Measurements from ENCODE around the gene MAPK8IP2. TPM values are rescaled to one million over a fixed set of nuclear protein-coding genes. Genes with fewer than 3 reads are reported as not detected.
A peak's percentile ranks its signal among the peaks of the same experiment; 100 is the strongest.

MAPK8IP2 gene
- total RNA-seq, 1 experiment from 2014 or later: 7.8 TPM

- ChIA-PET CTCF (no interaction called here), POLR2A (ENCODE audit: low non-redundant PET) (interaction anchor here (0.5 kb wide), 1 partner anchor 263 kb away, joined by 3 read pairs; no protein-coding TSS in a partner anchor)
- DNase-seq (ENCODE audit: low spot score): no peak
- Histone ChIP-seq H3K27ac (ENCODE audit: low read depth, low read length, poor library complexity, severe bottlenecking) (no peak overlapping the region), H3K4me3 (ENCODE audit: low read depth, low read length, poor library complexity, severe bottlenecking) (no peak overlapping the region), H3K9me3 (ENCODE audit: low read depth, low read length, poor library complexity, severe bottlenecking) (no peaks in the 10 kb centered on the region), H3K36me3 (ENCODE audit: insufficient read depth, low read length, poor library complexity, severe bottlenecking) (peaks cover 10% of the 10 kb centered on the region), H3K4me1 (ENCODE audit: insufficient read depth, low read length, poor library complexity, severe bottlenecking) (no peaks in the 10 kb centered on the region), H3K27me3 (replicated peaks; ENCODE audit: insufficient read depth, low read depth, low read length, poor library complexity) (no peaks in the 10 kb centered on the region)
- no TSS peak for BruUV-seq (replicated peaks)
- TF ChIP-seq EZH2 (IDR thresholded peaks at IDR 0.05; ENCODE audit: borderline replicate concordance, low read depth, low read length, poor library complexity, severe bottlenecking): no peak
- TF ChIP-seq CTCF (conservative IDR thresholded peaks at IDR 0.05; ENCODE audit: low read depth, low read length): no peak
- intact Hi-C loops (cut with micrococcal nuclease; ENCODE audit: unreplicated experiment): no loop called here
Measured at GRCh38 chr22:50575426-50575941, 25.1 kb upstream of the MAPK8IP2 start.

DNA sequence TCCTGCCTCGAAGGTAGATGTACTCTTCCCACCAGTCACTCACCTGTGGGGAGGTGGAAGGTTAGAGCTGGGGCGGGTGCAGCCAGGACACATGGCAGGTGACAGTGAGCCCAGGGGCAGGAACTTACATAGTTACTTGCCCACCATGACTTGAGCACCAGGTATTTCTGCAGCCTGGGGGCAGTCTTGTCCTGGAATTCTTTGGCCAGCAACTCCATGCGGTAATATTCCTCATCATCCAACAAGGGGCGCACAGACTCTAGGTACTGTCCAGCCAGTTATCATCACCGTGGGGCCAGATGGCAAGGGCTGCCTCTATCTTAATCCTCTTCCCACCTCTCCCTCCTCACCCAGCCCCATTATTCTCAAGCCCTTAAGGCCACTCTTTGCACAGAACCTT lies 24.5 kb upstream of the MAPK8IP2 start:
- DNase-seq (ENCODE audit: low spot score): peak; percentile 44
- H3K36me3 ChIP-seq (ENCODE audit: insufficient read depth, low read length, poor library complexity, severe bottlenecking): peaks cover 4% of the 10 kb centered on the region
- ChIA-PET POLR2A (ENCODE audit: low non-redundant PET) (no interaction called here), CTCF (no interaction called here)
- no peaks in the 10 kb centered on the region for H3K4me1 ChIP-seq (ENCODE audit: insufficient read depth, low read length, poor library complexity, severe bottlenecking)
- no peaks in the 10 kb centered on the region for H3K27me3 ChIP-seq (replicated peaks; ENCODE audit: insufficient read depth, low read depth, low read length, poor library complexity)
- H3K4me3 ChIP-seq (ENCODE audit: low read depth, low read length, poor library complexity, severe bottlenecking): no peak overlapping the region
- no peaks in the 10 kb centered on the region for H3K9me3 ChIP-seq (ENCODE audit: low read depth, low read length, poor library complexity, severe bottlenecking)
- no peak overlapping the region for H3K27ac ChIP-seq (ENCODE audit: low read depth, low read length, poor library complexity, severe bottlenecking)
- BruUV-seq (replicated peaks): no TSS peak
- intact Hi-C loops (cut with micrococcal nuclease; ENCODE audit: unreplicated experiment): loop anchor here (1.0 kb wide), 1 partner anchor 44 kb away; no protein-coding TSS in a partner anchor
- TF ChIP-seq CTCF (conservative IDR thresholded peaks at IDR 0.05; ENCODE audit: low read depth, low read length) (peak; percentile 50), EZH2 (IDR thresholded peaks at IDR 0.05; ENCODE audit: borderline replicate concordance, low read depth, low read length, poor library complexity, severe bottlenecking) (no peak)

- TF ChIP-seq CTCF (conservative IDR thresholded peaks at IDR 0.05; ENCODE audit: low read depth, low read length): no peak
- TF ChIP-seq EZH2 (IDR thresholded peaks at IDR 0.05; ENCODE audit: borderline replicate concordance, low read depth, low read length, poor library complexity, severe bottlenecking): no peak
- intact Hi-C loops (cut with micrococcal nuclease; ENCODE audit: unreplicated experiment): loop anchor here (1.0 kb wide), 1 partner anchor 43 kb away; no protein-coding TSS in a partner anchor
- BruUV-seq (replicated peaks): no TSS peak
- no peaks in the 10 kb centered on the region for H3K4me1 ChIP-seq (ENCODE audit: insufficient read depth, low read length, poor library complexity, severe bottlenecking)
- POLR2A ChIA-PET (ENCODE audit: low non-redundant PET): no interaction called here
- H3K36me3 ChIP-seq (ENCODE audit: insufficient read depth, low read length, poor library complexity, severe bottlenecking): no peaks in the 10 kb centered on the region
- H3K27ac ChIP-seq (ENCODE audit: low read depth, low read length, poor library complexity, severe bottlenecking): no peak overlapping the region
- no peak for DNase-seq (ENCODE audit: low spot score)
- CTCF ChIA-PET: no interaction called here
- no peaks in the 10 kb centered on the region for H3K27me3 ChIP-seq (replicated peaks; ENCODE audit: insufficient read depth, low read depth, low read length, poor library complexity)
- no peak overlapping the region for H3K4me3 ChIP-seq (ENCODE audit: low read depth, low read length, poor library complexity, severe bottlenecking)
- H3K9me3 ChIP-seq (ENCODE audit: low read depth, low read length, poor library complexity, severe bottlenecking): no peaks in the 10 kb centered on the region
Measured at GRCh38 chr22:50576806-50577696, 23.5 kb upstream of the MAPK8IP2 start.
